BJ (cell line): ENCODE data around the gene MYOF. TPM values are rescaled to one million over a fixed set of nuclear protein-coding genes. Genes with fewer than 3 reads are reported as not detected.

Source experiments
- CTCF ChIA-PET: fragments of 350-600 bp; formaldehyde crosslinking; extraction: SDS; loops from one replicate; lab custom pipeline; 2021; ENCODE audit warnings: antibody characterized with exemption, inconsistent platforms; lab: Yijun Ruan, JAX
- POLR2A ChIA-PET: fragments of 300-600 bp; sonication (Branson Sonifier 250); formaldehyde crosslinking; extraction: SDS; loops from one replicate; lab custom pipeline; 2021; ENCODE audit warnings: antibody characterized with exemption; lab: Charles Lee
- DNase-seq: peaks from one replicate; pipeline ENCODE4 v3.0.0-alpha.2; 2011; ENCODE audit warnings: low read depth
- H3K27me3 ChIP-seq: 2 replicates; pipeline ENCODE4 v1.6.0; 2011; ENCODE audit warnings: low read length; ENCODE audit not compliant: control insufficient read depth, insufficient read depth
- H3K36me3 ChIP-seq: 2 replicates; pipeline ENCODE4 v1.5.1; 2011; ENCODE audit warnings: low read length; ENCODE audit not compliant: control insufficient read depth, insufficient read depth
- H3K4me3 ChIP-seq: 2 replicates; pipeline ENCODE4 v1.5.1; 2011; ENCODE audit warnings: low read depth, mild to moderate bottlenecking, control low read depth, low read length
- polyA plus RNA-seq: library from polyadenylated mRNA; depleted of rRNA; stranded (reverse); fragments of >200 nt; gene quantifications from 2 replicates; pipeline ENCODE4 v1.2.3, GENCODE V29; 2011
- TF ChIP-seq, protein P1 (sequence below): IDR thresholded peaks from 2 replicates; pipeline ENCODE4 v1.5.1; 2011; ENCODE audit warnings: low read depth, mild to moderate bottlenecking, control low read depth, inconsistent platforms, low read length, moderate library complexity; ENCODE audit not compliant: insufficient read depth

The MYOF gene
- polyA plus RNA-seq, 1 experiment: 355 TPM

DNA sequence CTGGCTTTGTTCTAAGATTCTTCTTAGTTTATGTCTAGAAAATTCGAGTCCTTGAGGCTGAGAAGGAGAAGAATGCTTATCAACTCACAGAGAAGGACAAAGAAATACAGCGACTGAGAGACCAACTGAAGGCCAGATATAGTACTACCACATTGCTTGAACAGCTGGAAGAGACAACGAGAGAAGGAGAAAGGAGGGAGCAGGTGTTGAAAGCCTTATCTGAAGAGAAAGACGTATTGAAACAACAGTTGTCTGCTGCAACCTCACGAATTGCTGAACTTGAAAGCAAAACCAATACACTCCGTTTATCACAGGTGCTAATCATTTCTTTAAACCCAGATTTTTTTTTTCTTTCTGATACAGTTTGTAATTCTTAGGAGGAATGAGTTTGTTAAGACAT is 20.9 kb upstream of the MYOF start:
- CTCF ChIA-PET: interaction anchor here (4.5 kb wide), 1 partner anchor 9 kb away, joined by 21 read pairs; no protein-coding TSS in a partner anchor

DNA sequence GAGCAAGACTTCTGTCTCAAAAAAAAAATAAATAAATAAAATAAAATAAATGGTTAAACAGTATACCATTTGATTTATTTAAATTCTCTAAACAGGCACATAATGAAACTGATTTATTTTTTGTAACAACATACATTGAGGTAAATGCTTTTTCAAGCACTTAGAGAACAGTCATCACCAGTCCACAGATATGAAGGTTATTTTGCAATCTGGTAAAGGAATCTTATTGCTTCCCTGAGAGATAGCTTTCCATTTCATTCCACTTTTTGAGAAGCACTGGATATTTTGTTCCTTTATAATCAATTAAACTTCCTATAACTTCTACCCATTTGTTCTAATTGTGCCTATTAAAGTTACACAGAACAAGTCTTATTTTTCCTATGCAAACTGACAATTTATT is 19.5 kb upstream of the MYOF start:
- Histone ChIP-seq H3K36me3 (no peaks in the 10 kb centered on the region), H3K27me3 (no peaks in the 10 kb centered on the region), H3K4me3 (no peak overlapping the region)
- POLR2A ChIA-PET: interaction anchor here (0.6 kb wide), 1 partner anchor 25 kb away, joined by 4 read pairs; no protein-coding TSS in a partner anchor
- DNase-seq: no peak
- CTCF ChIA-PET: interaction anchor here (1.0 to 4.5 kb wide), 4 partner anchors 10 to 126 kb away, joined by 3 to 21 read pairs (median 3); no protein-coding TSS in a partner anchor
- TF ChIP-seq, protein P1, sequence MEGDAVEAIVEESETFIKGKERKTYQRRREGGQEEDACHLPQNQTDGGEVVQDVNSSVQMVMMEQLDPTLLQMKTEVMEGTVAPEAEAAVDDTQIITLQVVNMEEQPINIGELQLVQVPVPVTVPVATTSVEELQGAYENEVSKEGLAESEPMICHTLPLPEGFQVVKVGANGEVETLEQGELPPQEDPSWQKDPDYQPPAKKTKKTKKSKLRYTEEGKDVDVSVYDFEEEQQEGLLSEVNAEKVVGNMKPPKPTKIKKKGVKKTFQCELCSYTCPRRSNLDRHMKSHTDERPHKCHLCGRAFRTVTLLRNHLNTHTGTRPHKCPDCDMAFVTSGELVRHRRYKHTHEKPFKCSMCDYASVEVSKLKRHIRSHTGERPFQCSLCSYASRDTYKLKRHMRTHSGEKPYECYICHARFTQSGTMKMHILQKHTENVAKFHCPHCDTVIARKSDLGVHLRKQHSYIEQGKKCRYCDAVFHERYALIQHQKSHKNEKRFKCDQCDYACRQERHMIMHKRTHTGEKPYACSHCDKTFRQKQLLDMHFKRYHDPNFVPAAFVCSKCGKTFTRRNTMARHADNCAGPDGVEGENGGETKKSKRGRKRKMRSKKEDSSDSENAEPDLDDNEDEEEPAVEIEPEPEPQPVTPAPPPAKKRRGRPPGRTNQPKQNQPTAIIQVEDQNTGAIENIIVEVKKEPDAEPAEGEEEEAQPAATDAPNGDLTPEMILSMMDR: no peak

More for the DNA sequence above, 20.9 kb upstream of the MYOF start:
- Histone ChIP-seq H3K27me3 (no peaks in the 10 kb centered on the region), H3K36me3 (no peaks in the 10 kb centered on the region), H3K4me3 (no peak overlapping the region)
- POLR2A ChIA-PET: no interaction called here
- DNase-seq: no peak
- TF ChIP-seq, protein P1: no peak

DNA sequence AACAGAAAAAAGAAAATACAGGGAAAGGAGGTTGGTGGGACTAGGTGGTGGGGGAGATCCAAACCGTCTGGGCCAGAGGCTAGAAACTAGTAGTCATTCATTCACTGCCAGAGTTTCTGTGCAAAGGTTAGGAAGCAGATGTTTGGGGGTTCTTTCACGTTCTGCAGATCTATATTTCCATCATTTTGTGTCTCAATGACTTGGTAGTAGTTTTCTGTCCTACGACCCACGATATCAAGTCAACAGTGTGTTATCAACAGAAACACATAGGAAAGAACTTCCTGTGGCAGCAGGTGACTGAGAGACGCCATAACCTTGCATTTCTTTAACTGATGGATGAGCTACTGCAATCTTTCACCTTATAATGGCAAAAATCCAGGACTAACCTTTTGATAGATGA is 16.0 kb upstream of the MYOF start:
- DNase-seq: no peak
- CTCF ChIA-PET: interaction anchor here (1.0 to 1.4 kb wide), 2 partner anchors 10 to 13 kb away, joined by 4 to 5 read pairs; no protein-coding TSS in a partner anchor
- Histone ChIP-seq H3K27me3 (no peaks in the 10 kb centered on the region), H3K36me3 (no peaks in the 10 kb centered on the region), H3K4me3 (no peak overlapping the region)
- POLR2A ChIA-PET: no interaction called here
- TF ChIP-seq, protein P1: no peak

DNA sequence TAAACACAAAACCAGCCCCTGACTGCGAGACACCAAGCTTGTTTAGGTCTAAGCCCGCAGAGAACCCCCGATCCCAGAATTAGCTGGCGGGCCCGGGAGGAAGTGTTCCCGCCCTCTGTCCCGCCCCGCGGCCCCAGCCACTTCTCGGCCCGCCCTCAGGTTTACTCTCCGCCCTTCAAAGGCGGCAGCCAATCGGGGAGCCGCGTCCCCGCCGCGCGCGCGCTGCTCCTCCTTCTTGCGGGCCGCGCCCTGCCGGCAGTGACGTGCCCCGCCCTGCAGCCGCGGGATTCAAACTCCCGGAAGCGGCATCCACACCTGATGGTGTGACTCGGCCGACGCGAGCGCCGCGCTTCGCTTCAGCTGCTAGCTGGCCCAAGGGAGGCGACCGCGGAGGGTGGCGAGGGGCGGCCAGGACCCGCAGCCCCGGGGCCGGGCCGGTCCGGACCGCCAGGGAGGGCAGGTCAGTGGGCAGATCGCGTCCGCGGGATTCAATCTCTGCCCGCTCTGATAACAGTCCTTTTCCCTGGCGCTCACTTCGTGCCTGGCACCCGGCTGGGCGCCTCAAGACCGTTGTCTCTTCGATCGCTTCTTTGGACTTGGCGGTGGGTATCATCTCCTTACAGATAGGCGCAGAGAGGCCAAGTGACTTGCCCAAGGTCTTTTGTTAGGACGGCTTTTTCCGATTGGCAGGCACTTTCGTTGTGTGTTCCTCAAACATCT is 14.3 kb upstream of the MYOF start, which contains the start of gene CEP55:
Gene CEP55 (plus strand): TSS at position 291 of the 720 bp plus-strand sequence. CDS start 3,440 bp downstream, outside the sequence.
- H3K36me3 ChIP-seq: no peaks in the 10 kb centered on the region
- peak; percentile 77 for DNase-seq
- ChIA-PET CTCF (interaction anchor here (0.7 to 2.5 kb wide), 8 partner anchors 10 to 143 kb away, joined by 3 to 15 read pairs (median 4); partner anchors contain the start of gene MYOF), POLR2A (interaction anchor here (0.6 kb wide), 1 partner anchor 1782 kb away, joined by 11 read pairs; no protein-coding TSS in a partner anchor)
- no peaks in the 10 kb centered on the region for H3K27me3 ChIP-seq
- TF ChIP-seq, protein P1: no peak
- peak within 1 kb of the TSS; percentile 50 for H3K4me3 ChIP-seq
